Left hindlimb (tissue), 1 donor: Measurements from ENCODE around the gene FOXRED1.

Source experiments
- DNase-seq: peaks from one replicate; pipeline ENCODE4 v3.0.0-alpha.2; 2018

FOXRED1 gene

GRCh38 chr11:126312961-126313360 is 44.0 kb downstream of the FOXRED1 start:
- DNase-seq: no peak

GRCh38 chr11:126313826-126314225 is 44.9 kb downstream of the FOXRED1 start:
- DNase-seq: no peak

- DNase-seq: no peak
Observed at GRCh38 chr11:126317432-126317755, 48.4 kb downstream of the FOXRED1 start.

- DNase-seq: no peak
Observed at GRCh38 chr11:126317756-126318573, 49.0 kb downstream of the FOXRED1 start.

GRCh38 chr11:126318574-126319373 is 49.8 kb downstream of the FOXRED1 start:
- peak; percentile 93 for DNase-seq

- DNase-seq: peak; percentile 36
Observed at GRCh38 chr11:126319374-126319740, 50.4 kb downstream of the FOXRED1 start.

GRCh38 chr11:126322996-126323395 is 54.0 kb downstream of the FOXRED1 start:
- DNase-seq: no peak

GRCh38 chr11:126327281-126328000 is 58.5 kb downstream of the FOXRED1 start:
- DNase-seq: peak; percentile 8
